Activated CD4-positive, alpha-beta T cell treated with anti-CD3 and anti-CD28 coated beads for 36 hours (primary cell): ENCODE measurements around the gene ZNF208. TPM values are rescaled to one million over a fixed set of nuclear protein-coding genes. Genes with fewer than 3 reads are reported as not detected.
"Not testable (repeated sequence)": the region's sequence is repeated elsewhere in the genome, so short reads cannot be mapped to it uniquely, and the experiment has no call there.

Experiments used
- ATAC-seq: fragments of 200-7000 bp; cut with Tn5 transposase; one replicate; pipeline ENCODE4 v1.10.0; 2021; ENCODE audit warnings: mild to moderate bottlenecking, moderate library complexity
- CTCF ChIA-PET: fragments of 350-600 bp; sonication (Branson Sonifier 250); formaldehyde crosslinking; loops from one replicate; lab custom pipeline; 2021; ENCODE audit warnings: antibody characterized with exemption; lab: Charles Lee
- POLR2A ChIA-PET: fragments of 350-600 bp; sonication (Branson Sonifier 250); formaldehyde crosslinking; loops from one replicate; lab custom pipeline; 2021; ENCODE audit warnings: antibody characterized with exemption, inconsistent platforms; lab: Charles Lee
- DNase-seq: peaks from one replicate; pipeline ENCODE4 v3.0.0-alpha.2; 2020
- H3K27ac Mint-ChIP-seq: one replicate; pipeline ENCODE4 v1.8.0; 2021; ENCODE audit warnings: mixed read lengths
- H3K27me3 Mint-ChIP-seq: one replicate; pipeline ENCODE4 v1.8.0; 2021; ENCODE audit warnings: mixed read lengths
- H3K36me3 Mint-ChIP-seq: one replicate; pipeline ENCODE4 v1.8.0; 2021; ENCODE audit warnings: low read depth, mixed read lengths
- H3K4me1 Mint-ChIP-seq: one replicate; pipeline ENCODE4 v1.8.0; 2021; ENCODE audit warnings: mixed read lengths
- H3K4me3 Mint-ChIP-seq: one replicate; pipeline ENCODE4 v1.8.0; 2021; ENCODE audit warnings: mild to moderate bottlenecking, moderate library complexity, mixed read lengths
- H3K9me3 Mint-ChIP-seq: one replicate; pipeline ENCODE4 v1.8.0; 2021; ENCODE audit warnings: low read depth, mixed read lengths
- intact Hi-C, 2 experiments: fragments of 100-400 bp; cut with DNase I in 1 of 2; cut with micrococcal nuclease in 1 of 2; formaldehyde crosslinking; loops; one replicate each; pipeline versions ENCODE4 v1.14.2 to v1.15.1; 2022 to 2024; cut with DNase I, micrococcal nuclease
- total RNA-seq, 2 experiments: library from RNA; stranded (reverse); gene quantifications; one replicate each; pipeline ENCODE4 v1.2.3, GENCODE V29; 2021

The ZNF208 gene
- total RNA-seq, 2 experiments from 2014 or later, result 2.7 to 3.4 TPM

GRCh38 chr19:21921691-21922180, 89.0 kb downstream of the ZNF208 start:
- CTCF ChIA-PET, result no interaction called here
- H3K36me3 Mint-ChIP-seq, result no peaks in the 10 kb centered on the region
- no peaks in the 10 kb centered on the region for H3K4me1 Mint-ChIP-seq
- H3K27me3 Mint-ChIP-seq, result no peaks in the 10 kb centered on the region
- no peak overlapping the region for H3K4me3 Mint-ChIP-seq
- DNase-seq, result no peak
- intact Hi-C loops, result no loop called here
- no peak overlapping the region for H3K27ac Mint-ChIP-seq
- POLR2A ChIA-PET, result no interaction called here
- no peak for ATAC-seq
- H3K9me3 Mint-ChIP-seq, result peaks cover 43% of the 10 kb centered on the region

- no peak for ATAC-seq
- POLR2A ChIA-PET, result no interaction called here
- no peak for DNase-seq
- Mint-ChIP-seq H3K27ac (no peak overlapping the region), H3K36me3 (no peaks in the 10 kb centered on the region), H3K9me3 (peaks cover 24% of the 10 kb centered on the region), H3K4me1 (no peaks in the 10 kb centered on the region), H3K27me3 (no peaks in the 10 kb centered on the region), H3K4me3 (no peak overlapping the region)
- intact Hi-C loops, result loop anchor here in 1 of 2 experiments (10.0 kb wide), 1 partner anchor 629 kb away; no protein-coding TSS in a partner anchor
- CTCF ChIA-PET, result no interaction called here
Observed at GRCh38 chr19:21915411-21915810, 95.3 kb downstream of the ZNF208 start.

GRCh38 chr19:21912654-21913053, 98.1 kb downstream of the ZNF208 start:
- Mint-ChIP-seq H3K4me3 (no peak overlapping the region), H3K27me3 (no peaks in the 10 kb centered on the region), H3K36me3 (no peaks in the 10 kb centered on the region), H3K9me3 (peaks cover 10% of the 10 kb centered on the region), H3K27ac (no peak overlapping the region), H3K4me1 (no peaks in the 10 kb centered on the region)
- no peak for ATAC-seq
- ChIA-PET CTCF (interaction anchor here (0.6 to 0.7 kb wide), 2 partner anchors 696 to 1674 kb away, joined by 3 to 5 read pairs; no protein-coding TSS in a partner anchor), POLR2A (no interaction called here)
- DNase-seq, result no peak
- intact Hi-C loops, result loop anchor here in 1 of 2 experiments (10.0 kb wide), 1 partner anchor 632 kb away; no protein-coding TSS in a partner anchor

GRCh38 chr19:21910318-21910717, 100.4 kb downstream of the ZNF208 start:
- POLR2A ChIA-PET, result no interaction called here
- Mint-ChIP-seq H3K4me3 (no peak overlapping the region), H3K27me3 (no peaks in the 10 kb centered on the region), H3K27ac (no peak overlapping the region), H3K9me3 (peaks cover 5% of the 10 kb centered on the region), H3K4me1 (no peaks in the 10 kb centered on the region), H3K36me3 (no peaks in the 10 kb centered on the region)
- DNase-seq, result no peak
- peak; percentile 63 for ATAC-seq
- CTCF ChIA-PET, result no interaction called here
- intact Hi-C loops, result loop anchor here in 1 of 2 experiments (10.0 kb wide), 1 partner anchor 634 kb away; no protein-coding TSS in a partner anchor

GRCh38 chr19:21908066-21908465, 102.7 kb downstream of the ZNF208 start:
- intact Hi-C loops, result no loop called here
- ChIA-PET POLR2A (no interaction called here), CTCF (no interaction called here)
- Mint-ChIP-seq H3K36me3 (no peaks in the 10 kb centered on the region), H3K27me3 (no peaks in the 10 kb centered on the region), H3K4me1 (no peaks in the 10 kb centered on the region), H3K27ac (no peak overlapping the region), H3K9me3 (peaks cover 5% of the 10 kb centered on the region), H3K4me3 (no peak overlapping the region)
- DNase-seq (no peak), ATAC-seq (no peak)

- Mint-ChIP-seq H3K27ac (no peak overlapping the region), H3K27me3 (no peaks in the 10 kb centered on the region), H3K36me3 (no peaks in the 10 kb centered on the region), H3K4me3 (no peak overlapping the region), H3K4me1 (no peaks in the 10 kb centered on the region), H3K9me3 (peaks cover 3% of the 10 kb centered on the region)
- CTCF ChIA-PET, result no interaction called here
- intact Hi-C loops, result no loop called here
- DNase-seq (no peak), ATAC-seq (no peak)
- POLR2A ChIA-PET, result no interaction called here
Observed at GRCh38 chr19:21907516-21907915, 103.2 kb downstream of the ZNF208 start.

GRCh38 chr19:21902571-21902970, 108.2 kb downstream of the ZNF208 start:
- ATAC-seq (no peak), DNase-seq (no peak)
- no peak overlapping the region for H3K4me3 Mint-ChIP-seq
- no peaks in the 10 kb centered on the region for H3K36me3 Mint-ChIP-seq
- no peak overlapping the region for H3K27ac Mint-ChIP-seq
- no peaks in the 10 kb centered on the region for H3K27me3 Mint-ChIP-seq
- H3K9me3 Mint-ChIP-seq, result peaks cover 7% of the 10 kb centered on the region
- POLR2A ChIA-PET, result no interaction called here
- intact Hi-C loops, result no loop called here
- CTCF ChIA-PET, result no interaction called here
- H3K4me1 Mint-ChIP-seq, result no peaks in the 10 kb centered on the region

GRCh38 chr19:21901861-21902260, 108.9 kb downstream of the ZNF208 start:
- no peak overlapping the region for H3K27ac Mint-ChIP-seq
- no peak overlapping the region for H3K4me3 Mint-ChIP-seq
- POLR2A ChIA-PET, result no interaction called here
- H3K36me3 Mint-ChIP-seq, result no peaks in the 10 kb centered on the region
- H3K27me3 Mint-ChIP-seq, result no peaks in the 10 kb centered on the region
- intact Hi-C loops, result no loop called here
- DNase-seq, result no peak
- H3K4me1 Mint-ChIP-seq, result no peaks in the 10 kb centered on the region
- H3K9me3 Mint-ChIP-seq, result peaks cover 11% of the 10 kb centered on the region
- CTCF ChIA-PET, result no interaction called here
- no peak for ATAC-seq

- Mint-ChIP-seq H3K4me1 (no peaks in the 10 kb centered on the region), H3K27me3 (no peaks in the 10 kb centered on the region), H3K27ac (no peak overlapping the region), H3K4me3 (no peak overlapping the region), H3K9me3 (peaks cover 16% of the 10 kb centered on the region), H3K36me3 (no peaks in the 10 kb centered on the region)
- ATAC-seq (no peak), DNase-seq (no peak)
- ChIA-PET CTCF (no interaction called here), POLR2A (no interaction called here)
- intact Hi-C loops, result no loop called here
Observed at GRCh38 chr19:21900401-21900800, 110.3 kb downstream of the ZNF208 start.

- POLR2A ChIA-PET, result no interaction called here
Observed at GRCh38 chr19:21891086-21891485, 119.7 kb downstream of the ZNF208 start.

GRCh38 chr19:21890017-21890416, 120.7 kb downstream of the ZNF208 start:
- POLR2A ChIA-PET, result not testable (repeated sequence)

More at GRCh38 chr19:21891086-21891485, 119.7 kb downstream of the ZNF208 start:
- Mint-ChIP-seq H3K9me3 (peaks cover 12% of the 10 kb centered on the region), H3K4me3 (no peak overlapping the region), H3K4me1 (no peaks in the 10 kb centered on the region), H3K36me3 (no peaks in the 10 kb centered on the region), H3K27ac (no peak overlapping the region), H3K27me3 (peaks cover 2% of the 10 kb centered on the region)
- DNase-seq (no peak), ATAC-seq (no peak)
- intact Hi-C loops, result loop anchor here in 1 of 2 experiments (5.0 to 10.0 kb wide), 2 partner anchors 134 to 686 kb away; no protein-coding TSS in a partner anchor
- CTCF ChIA-PET, result no interaction called here

GRCh38 chr19:21885516-21885915, 125.2 kb downstream of the ZNF208 start:
- H3K36me3 Mint-ChIP-seq, H3K4me1 Mint-ChIP-seq, H3K9me3 Mint-ChIP-seq, POLR2A ChIA-PET, intact Hi-C loops, H3K27ac Mint-ChIP-seq, H3K27me3 Mint-ChIP-seq, DNase-seq, H3K4me3 Mint-ChIP-seq, CTCF ChIA-PET, ATAC-seq: not testable (repeated sequence)

More at GRCh38 chr19:21890017-21890416, 120.7 kb downstream of the ZNF208 start:
- H3K27me3 Mint-ChIP-seq, H3K27ac Mint-ChIP-seq, H3K36me3 Mint-ChIP-seq, H3K4me3 Mint-ChIP-seq, ATAC-seq, H3K4me1 Mint-ChIP-seq, H3K9me3 Mint-ChIP-seq: not testable (repeated sequence)
- DNase-seq, result peak; percentile 51
- intact Hi-C loops, result loop anchor here in 1 of 2 experiments (5.0 to 10.0 kb wide), 2 partner anchors 133 to 685 kb away; no protein-coding TSS in a partner anchor
- CTCF ChIA-PET, result interaction anchor here (0.6 kb wide), 1 partner anchor 34 kb away, joined by 3 read pairs; no protein-coding TSS in a partner anchor
